GM12875 (cell line): ENCODE results near the gene FKBP4.

Source experiments
- H3K4me3 ChIP-seq: one replicate; pipeline ENCODE4 v1.5.1; 2011; ENCODE audit warnings: low read depth, low read length, control low read depth
- CTCF ChIP-seq: IDR thresholded peaks from 2 replicates; pipeline ENCODE4 v1.5.1; 2011; ENCODE audit warnings: low read depth, mild to moderate bottlenecking, control low read depth, inconsistent platforms, low read length, moderate library complexity, borderline replicate concordance; ENCODE audit not compliant: insufficient read depth

Gene FKBP4

GRCh38 chr12:2835691-2836403 lies 41.1 kb downstream of the FKBP4 start:
- no peak for TF ChIP-seq CTCF
- H3K4me3 ChIP-seq: no peak overlapping the region

GRCh38 chr12:2836574-2836973 lies 41.8 kb downstream of the FKBP4 start:
- H3K4me3 ChIP-seq: no peak overlapping the region
- no peak for TF ChIP-seq CTCF

- no peak overlapping the region for H3K4me3 ChIP-seq
- TF ChIP-seq CTCF: no peak
Observed at GRCh38 chr12:2841056-2841650, 46.4 kb downstream of the FKBP4 start.

- H3K4me3 ChIP-seq: no peak overlapping the region
- no peak for TF ChIP-seq CTCF
Observed at GRCh38 chr12:2842948-2843347, 48.2 kb downstream of the FKBP4 start.

- no peak overlapping the region for H3K4me3 ChIP-seq
- TF ChIP-seq CTCF: no peak
Observed at GRCh38 chr12:2844786-2845185, 50.0 kb downstream of the FKBP4 start.

- no peak overlapping the region for H3K4me3 ChIP-seq
- no peak for TF ChIP-seq CTCF
Observed at GRCh38 chr12:2845280-2845679, 50.5 kb downstream of the FKBP4 start.

GRCh38 chr12:2851931-2852330 lies 57.2 kb downstream of the FKBP4 start:
- H3K4me3 ChIP-seq: no peak overlapping the region
- no peak for TF ChIP-seq CTCF
